Transverse colon (tissue), 4 donors: Measurements from ENCODE around the gene ACAD11.

Experiments used
- CTCF ChIP-seq, 5 experiments: fragments of 200-600 bp in 3 of 5; fragments of 450-650 bp in 2 of 5; sonication (generic) in 3 of 5; IDR thresholded peaks; 1 replicate in 2 of 5; 2 replicates in 3 of 5; pipeline ENCODE4 v1.5.1; 2016 to 2017; ENCODE audit warnings: antibody characterized with exemption in 5 of 5, inconsistent platforms in 3 of 5, mild to moderate bottlenecking in 2 of 5, moderate library complexity in 1 of 5
- POLR2A ChIP-seq: fragments of 450-650 bp; IDR thresholded peaks from one replicate; pipeline ENCODE4 v1.6.1; 2016; ENCODE audit warnings: antibody characterized with exemption, mild to moderate bottlenecking, moderate library complexity
- POLR2AphosphoS5 ChIP-seq, 3 donors: sonication (generic); formaldehyde crosslinking; IDR thresholded peaks; one replicate each; pipeline ENCODE4 v1.6.1; 2016; ENCODE audit warnings: antibody characterized with exemption in 3 of 3

GRCh38 chr3:132660052-132660810, 622 bp upstream of the ACAD11 start, which contains the start of gene UBA5:
- TF ChIP-seq POLR2AphosphoS5 (IDR thresholded peaks at IDR 0.05) (peak in 2 of 3 donors; percentile 29 to 42), CTCF (IDR thresholded peaks at IDR 0.05) (no peak), POLR2A (peak; percentile 14)
